Activated T-cell treated with anti-CD3 and anti-CD28 coated beads, Interleukin-2, amount 50 U/mL, for 24 hours (primary cell): ENCODE results near the gene SYTL4.
"Not testable (repeated sequence)": the region's sequence is repeated elsewhere in the genome, so short reads cannot be mapped to it uniquely, and the experiment has no call there.

Experiments
- DNase-seq: peaks from one replicate; pipeline ENCODE4 v3.0.0-alpha.2; 2020
- H3K27ac Mint-ChIP-seq: 2 replicates; pipeline ENCODE4 v1.8.0; 2020; ENCODE audit warnings: mild to moderate bottlenecking, mixed read lengths
- H3K27me3 Mint-ChIP-seq: 2 replicates; pipeline ENCODE4 v1.8.0; 2020; ENCODE audit warnings: mixed read lengths
- H3K36me3 Mint-ChIP-seq: 2 replicates; pipeline ENCODE4 v1.8.0; 2020; ENCODE audit warnings: low read depth, mixed read lengths
- H3K4me1 Mint-ChIP-seq: 2 replicates; pipeline ENCODE4 v1.8.0; 2020; ENCODE audit warnings: low read depth, mixed read lengths
- H3K4me3 Mint-ChIP-seq: 2 replicates; pipeline ENCODE4 v1.8.0; 2020; ENCODE audit warnings: mild to moderate bottlenecking, moderate library complexity, mixed read lengths
- H3K9me3 Mint-ChIP-seq: 2 replicates; pipeline ENCODE4 v1.8.0; 2020; ENCODE audit warnings: mixed read lengths

SYTL4 gene

DNA sequence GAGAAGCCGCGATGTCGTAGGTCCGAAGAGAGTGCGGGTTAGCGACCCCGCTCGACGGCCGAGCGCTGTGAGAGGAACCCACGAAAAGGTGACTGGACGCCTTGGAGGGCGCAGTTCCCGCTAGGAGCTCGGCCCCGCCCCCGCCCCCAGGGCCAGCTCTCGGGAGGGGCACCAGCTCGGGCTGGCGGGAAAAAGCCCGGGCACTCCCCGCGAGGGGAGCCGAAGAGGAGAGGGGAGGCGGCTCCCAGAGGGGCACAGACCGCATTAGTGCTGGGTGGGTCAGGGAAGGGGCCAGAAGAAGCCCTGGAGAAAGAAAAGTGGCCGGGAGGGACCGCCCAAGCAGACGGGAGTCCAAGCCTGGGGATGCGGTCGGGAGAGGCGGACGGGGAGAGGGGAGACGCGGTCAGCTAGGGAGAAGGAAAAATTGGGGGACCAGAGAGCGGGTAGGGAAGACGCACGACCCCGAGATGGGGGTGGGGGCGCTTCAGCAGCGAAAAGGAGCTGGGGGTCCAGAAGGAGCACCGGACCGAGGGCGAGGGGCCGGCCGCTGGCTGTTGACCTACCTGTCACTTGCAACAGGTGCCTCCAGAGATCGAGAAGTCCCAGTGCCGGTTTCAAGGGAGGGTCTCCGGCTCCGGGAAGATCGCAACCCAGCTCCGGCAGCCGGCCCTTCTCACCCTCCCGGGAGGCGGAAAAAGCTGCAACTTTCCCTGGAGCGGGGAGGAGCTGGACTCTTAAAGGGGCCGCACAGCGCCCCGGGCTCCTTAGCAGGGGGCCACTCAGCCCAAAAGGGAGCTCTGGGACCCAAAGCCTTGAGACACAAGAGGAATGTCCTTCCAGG lies at the start of gene SYTL4:
SYTL4 (minus strand) TSS at position 681 of the 841 bp plus-strand sequence. CDS start 30,084 bp downstream, outside the sequence.
- no peaks in the 10 kb centered on the region for H3K9me3 Mint-ChIP-seq
- peak within 1 kb of the TSS; percentile 10 for H3K4me3 Mint-ChIP-seq
- peaks cover 77% of the 10 kb centered on the region for H3K27me3 Mint-ChIP-seq
- no peak within 1 kb of the TSS for H3K27ac Mint-ChIP-seq
- H3K36me3 Mint-ChIP-seq, result no peaks in the 10 kb centered on the region
- H3K4me1 Mint-ChIP-seq, result no peaks in the 10 kb centered on the region
- no peak for DNase-seq

DNA sequence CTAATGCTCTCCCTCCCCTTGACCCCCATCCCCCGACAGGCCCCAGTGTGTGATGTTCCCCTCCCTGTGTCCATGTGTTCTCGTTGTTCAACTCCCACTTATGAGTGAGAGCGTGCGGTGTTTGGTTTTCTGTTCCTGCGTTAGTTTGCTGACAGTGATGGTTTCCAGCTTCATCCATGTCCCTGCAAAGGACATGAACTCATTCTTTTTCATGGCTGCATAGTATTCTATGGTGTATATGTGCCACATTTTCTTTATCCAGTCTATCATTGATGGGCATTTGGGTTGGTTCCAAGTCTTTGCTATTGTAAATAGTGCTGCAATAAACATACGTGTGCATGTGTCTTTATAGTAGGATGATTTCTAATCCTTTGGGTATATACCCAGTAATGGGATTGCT lies 37.5 kb upstream of the SYTL4 start:
- not testable (repeated sequence) for H3K4me1 Mint-ChIP-seq, H3K4me3 Mint-ChIP-seq, H3K9me3 Mint-ChIP-seq, DNase-seq, H3K36me3 Mint-ChIP-seq, H3K27ac Mint-ChIP-seq
- peaks cover 44% of the 10 kb centered on the region for H3K27me3 Mint-ChIP-seq

DNA sequence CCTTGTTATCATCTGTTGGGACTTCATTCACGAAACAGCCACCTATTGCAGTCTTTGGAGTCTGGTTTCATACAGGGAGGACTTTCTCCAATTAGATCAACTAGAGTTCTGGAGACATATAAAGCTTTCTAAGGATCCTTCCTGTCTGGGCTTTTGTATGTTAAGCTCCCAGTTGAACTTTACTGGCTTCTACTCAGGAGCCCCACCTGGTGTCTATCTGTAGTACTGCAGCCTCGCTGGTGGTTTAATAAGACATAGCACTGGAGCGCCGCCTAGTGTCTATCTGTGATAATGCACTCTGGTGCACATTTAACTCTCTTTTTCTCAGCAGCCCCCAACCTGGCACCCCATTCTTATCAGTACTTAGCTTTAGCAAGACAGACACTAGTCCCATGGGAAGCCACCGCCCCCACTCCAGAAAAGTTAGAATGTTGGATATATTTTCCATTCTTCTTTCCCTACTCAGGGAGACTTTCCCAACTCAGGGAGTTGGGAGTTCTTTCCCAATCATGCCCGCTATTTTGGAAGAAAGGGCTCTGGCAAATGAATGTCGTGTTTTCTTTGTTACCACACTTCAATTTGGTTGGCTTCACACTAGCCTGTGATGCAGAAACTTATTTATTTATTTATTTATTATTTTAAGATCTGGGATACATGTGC lies 36.9 kb upstream of the SYTL4 start:
- Mint-ChIP-seq H3K36me3 (no peaks in the 10 kb centered on the region), H3K4me3 (no peak overlapping the region), H3K4me1 (no peaks in the 10 kb centered on the region), H3K27ac (no peak overlapping the region), H3K9me3 (no peaks in the 10 kb centered on the region), H3K27me3 (peaks cover 38% of the 10 kb centered on the region)
- DNase-seq, result peak; percentile 93

DNA sequence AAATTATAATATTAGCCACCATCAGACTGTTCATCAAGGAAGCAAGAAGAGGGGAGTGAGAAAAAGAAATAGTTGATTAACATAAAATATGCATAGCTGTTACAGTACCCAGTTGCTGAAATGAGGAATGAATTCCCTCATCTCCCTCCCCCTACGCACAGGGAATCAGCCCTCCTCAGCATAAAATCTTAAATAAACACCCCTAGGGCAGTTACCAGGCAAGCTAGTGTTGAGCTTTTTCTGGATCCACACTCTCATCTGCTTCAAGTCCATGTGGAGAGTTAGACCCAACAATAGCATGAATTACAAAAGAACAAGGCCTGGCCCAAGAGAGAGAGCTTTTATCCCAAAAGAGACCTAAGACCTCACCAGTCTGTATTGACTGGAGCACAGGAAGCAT lies 19.0 kb upstream of the SYTL4 start:
- H3K9me3 Mint-ChIP-seq, result no peaks in the 10 kb centered on the region
- H3K27me3 Mint-ChIP-seq, result peaks cover 78% of the 10 kb centered on the region
- H3K4me3 Mint-ChIP-seq, result no peak overlapping the region
- H3K27ac Mint-ChIP-seq, result no peak overlapping the region
- no peaks in the 10 kb centered on the region for H3K4me1 Mint-ChIP-seq
- no peak for DNase-seq
- H3K36me3 Mint-ChIP-seq, result no peaks in the 10 kb centered on the region

DNA sequence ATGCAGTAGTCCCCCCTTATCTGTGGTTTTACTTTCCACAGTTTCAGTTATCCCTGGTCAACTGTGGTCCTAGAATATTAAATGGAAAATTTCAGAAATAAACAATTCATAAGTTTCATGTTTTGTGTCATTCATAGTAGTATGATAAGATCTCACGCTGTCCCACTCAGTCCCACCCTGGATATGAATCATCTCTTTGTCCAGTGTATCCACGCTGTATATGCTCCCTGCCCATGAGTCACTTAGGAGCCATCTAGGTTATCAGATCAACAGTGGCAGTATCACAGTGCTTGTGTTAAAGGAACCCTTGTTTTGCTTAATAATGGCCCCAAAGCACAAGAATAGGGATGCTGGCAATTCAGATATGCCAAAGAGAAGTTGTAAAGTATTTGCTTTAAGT lies 16.2 kb upstream of the SYTL4 start:
- no peak overlapping the region for H3K4me3 Mint-ChIP-seq
- H3K27ac Mint-ChIP-seq, result no peak overlapping the region
- H3K9me3 Mint-ChIP-seq, result no peaks in the 10 kb centered on the region
- no peak for DNase-seq
- no peaks in the 10 kb centered on the region for H3K36me3 Mint-ChIP-seq
- H3K4me1 Mint-ChIP-seq, result no peaks in the 10 kb centered on the region
- peaks cover 72% of the 10 kb centered on the region for H3K27me3 Mint-ChIP-seq

DNA sequence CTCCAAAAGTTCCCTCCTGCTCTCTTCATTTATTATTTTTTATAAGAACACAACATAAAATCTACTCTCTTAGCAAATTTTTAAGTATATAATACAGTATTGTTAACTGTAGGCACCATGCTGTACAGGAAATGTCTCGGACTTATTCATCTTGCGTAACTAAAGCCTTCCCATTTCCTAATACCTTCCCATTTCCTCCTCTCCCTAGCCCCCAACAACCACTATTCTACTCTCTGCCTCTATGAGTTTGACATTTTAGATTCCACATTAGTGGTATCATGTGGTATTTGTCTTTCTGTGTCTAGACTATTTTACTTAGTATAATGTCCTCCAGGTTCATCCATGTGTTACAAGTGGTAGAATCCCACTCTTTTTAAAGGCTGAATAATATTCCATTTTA lies 15.8 kb upstream of the SYTL4 start:
- Mint-ChIP-seq H3K27ac (no peak overlapping the region), H3K9me3 (no peaks in the 10 kb centered on the region), H3K36me3 (no peaks in the 10 kb centered on the region), H3K4me3 (no peak overlapping the region), H3K27me3 (peaks cover 68% of the 10 kb centered on the region), H3K4me1 (no peaks in the 10 kb centered on the region)
- DNase-seq, result no peak

DNA sequence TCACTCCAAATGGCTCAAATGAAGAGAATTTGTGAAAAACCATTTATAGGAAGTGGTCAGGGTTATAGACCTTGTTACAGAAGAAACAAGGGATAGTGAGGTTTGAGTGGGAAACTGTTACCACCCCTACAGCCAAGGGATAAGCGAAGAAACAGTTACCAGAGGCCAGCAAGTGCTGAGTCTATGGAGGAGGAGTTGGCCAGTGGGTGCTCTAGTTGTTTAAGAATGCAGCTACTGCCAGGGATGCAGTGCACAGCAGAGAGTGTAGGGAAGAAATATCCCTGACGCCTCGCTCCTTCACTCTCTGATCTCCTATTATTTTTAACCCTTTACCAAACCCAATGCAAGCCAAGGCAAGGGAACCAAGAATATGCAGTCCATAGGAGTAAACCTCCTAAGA lies 15.2 kb upstream of the SYTL4 start:
- H3K9me3 Mint-ChIP-seq, result no peaks in the 10 kb centered on the region
- no peak overlapping the region for H3K27ac Mint-ChIP-seq
- H3K36me3 Mint-ChIP-seq, result no peaks in the 10 kb centered on the region
- no peak for DNase-seq
- H3K27me3 Mint-ChIP-seq, result peaks cover 63% of the 10 kb centered on the region
- H3K4me3 Mint-ChIP-seq, result no peak overlapping the region
- H3K4me1 Mint-ChIP-seq, result no peaks in the 10 kb centered on the region

DNA sequence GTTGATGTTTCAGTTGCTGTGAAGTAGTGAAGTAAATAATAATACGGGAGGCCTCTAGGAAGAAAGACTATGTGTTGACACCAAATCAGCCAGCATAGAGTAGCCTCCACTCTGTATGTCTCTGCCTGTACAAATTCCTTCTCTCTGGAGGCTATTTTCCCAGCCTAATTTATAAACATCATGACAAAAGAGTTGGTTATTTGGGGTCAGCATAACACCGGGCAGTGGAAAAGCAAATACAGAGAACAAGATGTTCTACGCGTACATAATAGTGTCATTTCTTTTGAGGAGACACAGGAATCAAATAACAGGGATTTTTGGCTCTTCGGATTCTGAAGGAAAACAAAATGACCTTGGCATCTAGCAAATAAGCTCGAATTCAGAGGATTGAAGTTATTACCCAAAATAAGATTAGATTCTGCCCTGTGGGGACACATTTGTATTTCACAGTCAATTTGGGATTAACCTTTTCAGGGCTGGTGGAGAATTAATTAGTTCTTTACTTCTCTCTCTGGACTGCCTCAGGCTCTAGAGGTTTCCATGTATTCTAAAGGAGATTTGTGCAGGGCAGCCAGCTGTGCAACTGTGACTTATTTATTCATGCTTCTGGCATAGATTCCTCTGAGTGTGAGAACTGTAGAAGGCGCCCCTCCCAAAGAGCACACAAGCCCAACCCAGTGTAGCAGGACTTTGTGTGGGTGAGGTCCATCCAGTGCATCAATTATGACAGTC lies 14.1 kb upstream of the SYTL4 start:
- H3K9me3 Mint-ChIP-seq, result no peaks in the 10 kb centered on the region
- no peak for DNase-seq
- H3K27ac Mint-ChIP-seq, result no peak overlapping the region
- no peaks in the 10 kb centered on the region for H3K4me1 Mint-ChIP-seq
- H3K4me3 Mint-ChIP-seq, result no peak overlapping the region
- H3K36me3 Mint-ChIP-seq, result no peaks in the 10 kb centered on the region
- H3K27me3 Mint-ChIP-seq, result peaks cover 53% of the 10 kb centered on the region

DNA sequence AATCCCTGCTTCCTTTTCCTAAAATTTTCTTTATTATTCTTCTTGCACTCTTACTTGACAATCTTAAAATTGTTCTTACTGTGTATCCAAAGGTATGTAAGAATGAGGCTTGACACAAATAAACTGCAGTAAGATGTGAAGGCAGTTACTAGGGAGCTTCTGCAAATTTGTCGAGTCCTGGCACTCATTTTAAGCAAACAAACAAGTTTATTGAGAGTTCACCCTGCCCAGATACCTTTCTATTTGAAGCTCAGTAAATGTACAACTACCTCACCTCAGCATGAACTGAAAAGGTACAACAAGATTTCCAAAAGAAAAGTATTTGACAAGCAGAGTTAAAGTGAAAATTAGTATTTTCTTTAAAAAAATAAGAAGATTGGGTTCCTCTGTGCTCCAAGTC lies 13.3 kb upstream of the SYTL4 start:
- H3K4me1 Mint-ChIP-seq, result no peaks in the 10 kb centered on the region
- H3K9me3 Mint-ChIP-seq, result no peaks in the 10 kb centered on the region
- peaks cover 45% of the 10 kb centered on the region for H3K27me3 Mint-ChIP-seq
- H3K36me3 Mint-ChIP-seq, result no peaks in the 10 kb centered on the region
- H3K4me3 Mint-ChIP-seq, result no peak overlapping the region
- no peak for DNase-seq
- no peak overlapping the region for H3K27ac Mint-ChIP-seq

DNA sequence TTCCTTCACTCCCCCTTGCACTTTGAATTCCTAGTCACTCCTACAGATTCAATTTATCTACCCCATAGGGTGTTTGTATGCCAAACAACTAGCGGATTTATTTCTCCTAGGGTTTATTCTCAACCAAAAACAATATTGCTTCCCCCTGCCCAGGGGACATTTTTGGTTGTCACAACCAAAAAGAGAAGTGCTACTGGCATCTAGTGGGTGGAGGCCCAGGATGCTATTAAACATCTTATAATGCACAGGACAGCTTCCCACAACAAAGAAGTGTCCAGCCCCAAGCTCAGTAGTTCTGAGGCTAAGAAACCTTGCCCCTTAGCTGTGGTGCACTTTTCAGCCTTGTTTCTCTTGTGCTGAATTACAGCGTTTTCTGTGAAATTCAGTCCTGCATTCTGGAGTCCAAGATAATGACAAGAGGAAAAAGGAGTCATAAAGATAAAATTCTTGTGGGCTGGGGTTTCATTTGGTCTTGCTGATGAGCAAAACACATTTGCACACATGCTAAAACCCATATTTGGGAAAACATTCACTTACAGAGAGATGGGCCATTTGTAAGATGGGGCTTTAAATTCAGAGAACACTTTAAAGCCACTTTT lies 11.2 kb upstream of the SYTL4 start:
- H3K36me3 Mint-ChIP-seq, result no peaks in the 10 kb centered on the region
- no peaks in the 10 kb centered on the region for H3K4me1 Mint-ChIP-seq
- no peaks in the 10 kb centered on the region for H3K9me3 Mint-ChIP-seq
- no peak for DNase-seq
- H3K27me3 Mint-ChIP-seq, result peaks cover 45% of the 10 kb centered on the region
- H3K27ac Mint-ChIP-seq, result no peak overlapping the region
- no peak overlapping the region for H3K4me3 Mint-ChIP-seq

DNA sequence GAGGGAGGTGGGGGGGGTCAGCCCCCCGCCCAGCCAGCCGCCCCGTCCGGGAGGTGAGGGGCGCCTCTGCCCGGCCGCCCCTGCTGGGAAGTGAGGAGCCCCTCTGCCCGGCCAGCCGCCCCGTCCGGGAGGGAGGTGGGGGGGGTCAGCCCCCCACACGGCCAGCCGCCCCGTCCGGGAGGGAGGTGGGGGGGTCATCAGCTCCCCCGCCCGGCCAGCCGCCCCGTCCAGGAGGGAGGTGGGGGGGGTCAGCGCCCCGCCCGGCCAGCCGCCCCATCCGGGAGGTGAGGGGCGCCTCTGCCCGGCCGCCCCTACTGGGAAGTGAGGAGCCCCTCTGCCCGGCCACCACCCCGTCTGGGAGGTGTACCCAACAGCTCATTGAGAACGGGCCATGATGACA lies 7.9 kb downstream of the SYTL4 start:
- not testable (repeated sequence) for H3K27ac Mint-ChIP-seq, H3K4me1 Mint-ChIP-seq, H3K9me3 Mint-ChIP-seq, H3K36me3 Mint-ChIP-seq, DNase-seq, H3K4me3 Mint-ChIP-seq
- H3K27me3 Mint-ChIP-seq, result peaks cover 38% of the 10 kb centered on the region

DNA sequence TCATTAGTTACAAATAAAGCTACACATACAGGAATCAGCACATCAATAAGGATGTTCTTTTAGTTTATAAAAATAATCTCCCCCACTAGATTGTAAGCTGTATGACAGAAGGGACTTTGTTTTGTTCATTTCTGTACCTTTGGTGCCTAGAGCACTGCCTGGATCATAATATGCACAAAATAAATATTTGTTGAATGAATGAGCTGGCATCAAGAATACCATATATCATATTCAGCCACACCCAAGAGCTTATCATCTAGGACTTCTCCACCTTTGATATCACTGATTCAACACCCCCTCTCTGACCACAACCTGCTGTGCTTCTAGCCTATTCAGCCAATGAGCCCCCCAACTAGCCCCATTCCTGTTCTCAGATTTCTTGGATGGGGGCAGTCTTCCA lies 10.6 kb downstream of the SYTL4 start:
- Mint-ChIP-seq H3K4me1 (no peaks in the 10 kb centered on the region), H3K9me3 (no peaks in the 10 kb centered on the region), H3K27ac (no peak overlapping the region), H3K36me3 (no peaks in the 10 kb centered on the region), H3K27me3 (peaks cover 25% of the 10 kb centered on the region), H3K4me3 (no peak overlapping the region)
- no peak for DNase-seq

DNA sequence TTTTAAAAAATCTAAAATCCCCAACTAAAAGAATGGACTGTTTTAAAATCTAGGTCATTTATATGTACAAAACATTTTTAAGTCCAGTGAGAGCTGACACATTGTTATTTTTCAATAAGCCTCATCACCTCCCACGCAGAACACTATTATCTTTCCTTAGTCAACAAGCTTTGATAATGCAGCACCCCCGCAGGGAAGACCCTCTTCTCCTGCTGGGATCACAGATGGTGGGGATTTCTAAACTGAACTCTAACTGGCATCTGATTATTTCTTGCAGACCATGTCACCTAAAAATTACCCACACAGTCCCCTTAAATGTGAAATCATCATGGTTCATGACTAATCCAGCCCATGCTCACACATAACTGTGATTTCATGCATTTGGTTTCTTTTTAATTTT lies 11.6 kb downstream of the SYTL4 start:
- H3K9me3 Mint-ChIP-seq, result no peaks in the 10 kb centered on the region

DNA sequence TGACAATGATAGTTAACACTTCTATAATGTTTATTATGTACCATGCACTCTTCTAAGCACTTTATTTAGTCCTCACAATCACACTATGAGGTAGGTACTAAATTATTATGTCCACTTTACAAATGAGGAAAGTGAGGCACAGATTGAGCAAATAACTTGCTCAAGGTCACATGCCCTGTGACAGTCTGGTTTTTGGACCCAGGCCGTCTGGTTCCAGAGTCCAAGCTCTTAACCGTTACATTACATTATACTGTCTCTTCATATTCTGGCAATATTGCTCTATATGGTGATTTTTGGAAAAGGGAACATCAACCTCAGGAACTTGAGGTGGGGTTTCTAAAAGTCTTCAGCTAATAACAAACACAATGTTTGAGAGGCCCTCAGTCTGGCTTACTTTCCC lies 12.8 kb downstream of the SYTL4 start:
- Mint-ChIP-seq H3K4me3 (no peak overlapping the region), H3K9me3 (no peaks in the 10 kb centered on the region), H3K27me3 (peaks cover 13% of the 10 kb centered on the region), H3K27ac (no peak overlapping the region), H3K4me1 (no peaks in the 10 kb centered on the region), H3K36me3 (no peaks in the 10 kb centered on the region)
- no peak for DNase-seq

More for the DNA sequence above, 11.6 kb downstream of the SYTL4 start:
- Mint-ChIP-seq H3K4me1 (no peaks in the 10 kb centered on the region), H3K27ac (no peak overlapping the region), H3K27me3 (peaks cover 17% of the 10 kb centered on the region), H3K4me3 (no peak overlapping the region), H3K36me3 (no peaks in the 10 kb centered on the region)
- DNase-seq, result no peak
